Fibroblast of villous mesenchyme (primary cell): ENCODE measurements around the gene EFCAB12. TPM values are rescaled to one million over a fixed set of nuclear protein-coding genes. Genes with fewer than 3 reads are reported as not detected.
"Not testable (repeated sequence)": the region's sequence is repeated elsewhere in the genome, so short reads cannot be mapped to it uniquely, and the experiment has no call there.

Experiments
- DNase-seq: peaks from one replicate; pipeline ENCODE4 v3.0.0-alpha.2; 2010; ENCODE audit warnings: low read depth
- H3K4me3 ChIP-seq: 2 replicates; pipeline ENCODE4 v1.5.1; 2011; ENCODE audit warnings: low read depth, mild to moderate bottlenecking, low read length
- CTCF ChIP-seq: IDR thresholded peaks from 2 replicates; pipeline ENCODE4 v1.5.1; 2012; ENCODE audit warnings: low read depth, mild to moderate bottlenecking, low read length; ENCODE audit not compliant: insufficient read depth
- total RNA-seq: library from RNA; depleted of rRNA; stranded (reverse); fragments of >200 nt; gene quantifications from 2 replicates; pipeline ENCODE4 v1.2.3, GENCODE V29; 2012

EFCAB12 gene
- total RNA-seq, 1 donor = not detected

- DNase-seq = no peak
- TF ChIP-seq CTCF = no peak
- H3K4me3 ChIP-seq = no peak overlapping the region
These were observed 40.9 kb downstream of the EFCAB12 start for GRCh38 chr3:129387487-129387886.

- no peak for TF ChIP-seq CTCF
- DNase-seq = no peak
- H3K4me3 ChIP-seq = no peak overlapping the region
These were observed 41.5 kb downstream of the EFCAB12 start for GRCh38 chr3:129386984-129387383.

- not testable (repeated sequence) for DNase-seq, H3K4me3 ChIP-seq
These were observed 42.9 kb downstream of the EFCAB12 start for GRCh38 chr3:129385507-129385906.

- DNase-seq = no peak
- no peak overlapping the region for H3K4me3 ChIP-seq
- no peak for TF ChIP-seq CTCF
These were observed 43.7 kb downstream of the EFCAB12 start for GRCh38 chr3:129384594-129385323.

GRCh38 chr3:129384103-129384502, 44.3 kb downstream of the EFCAB12 start:
- DNase-seq, H3K4me3 ChIP-seq: not testable (repeated sequence)

GRCh38 chr3:129383292-129383860, 45.1 kb downstream of the EFCAB12 start:
- TF ChIP-seq CTCF = peak; percentile 88
- DNase-seq = peak; percentile 63
- H3K4me3 ChIP-seq = no peak overlapping the region

GRCh38 chr3:129382366-129382765, 46.1 kb downstream of the EFCAB12 start:
- no peak for DNase-seq
- no peak overlapping the region for H3K4me3 ChIP-seq
- no peak for TF ChIP-seq CTCF
